Activated naive CD8-positive, alpha-beta T cell treated with anti-CD3 and anti-CD28 coated beads, Interleukin-2, amount 10 ng/mL, durations not matched to agents 7 days and 5 days (primary cell): ENCODE measurements around the gene SLX1A. TPM values are rescaled to one million over a fixed set of nuclear protein-coding genes. Genes with fewer than 3 reads are reported as not detected.
"Not testable (repeated sequence)": the region's sequence is repeated elsewhere in the genome, so short reads cannot be mapped to it uniquely, and the experiment has no call there.

Experiments used
- ATAC-seq: fragments of 150-1000 bp; cut with Tn5 transposase; one replicate; pipeline ENCODE4 v1.10.0; 2021; ENCODE audit warnings: low read depth, moderate library complexity
- POLR2A ChIA-PET: fragments of 350-600 bp; sonication (Branson Sonifier 250); formaldehyde crosslinking; loops from one replicate; lab custom pipeline; 2021; ENCODE audit warnings: antibody characterized with exemption; lab: Charles Lee
- DNase-seq: peaks from one replicate; pipeline ENCODE4 v3.0.0; 2021
- H3K27ac Mint-ChIP-seq: one replicate; pipeline ENCODE4 v1.8.0; 2022; ENCODE audit warnings: mild to moderate bottlenecking, mixed read lengths
- H3K27me3 Mint-ChIP-seq: one replicate; pipeline ENCODE4 v1.8.0; 2022; ENCODE audit warnings: mild to moderate bottlenecking, moderate library complexity, mixed read lengths
- H3K36me3 Mint-ChIP-seq: one replicate; pipeline ENCODE4 v1.8.0; 2021; ENCODE audit warnings: mild to moderate bottlenecking, mixed read lengths
- H3K4me1 Mint-ChIP-seq: one replicate; pipeline ENCODE4 v1.8.0; 2021; ENCODE audit warnings: mixed read lengths
- H3K4me3 Mint-ChIP-seq: one replicate; pipeline ENCODE4 v1.8.0; 2022; ENCODE audit warnings: mild to moderate bottlenecking, moderate library complexity, mixed read lengths
- H3K9me3 Mint-ChIP-seq: one replicate; pipeline ENCODE4 v1.8.0; 2021; ENCODE audit warnings: mixed read lengths
- total RNA-seq, 2 experiments: library from RNA; stranded (reverse); gene quantifications; one replicate each; pipeline ENCODE4 v1.2.3, GENCODE V29; 2021

SLX1A gene
- total RNA-seq, 2 experiments from 2014 or later, result 59.7 to 121 TPM

GRCh38 chr16:30186444-30186781, 7.3 kb upstream of the SLX1A start:
- ATAC-seq, result no peak
- peaks cover 39% of the 10 kb centered on the region for H3K36me3 Mint-ChIP-seq
- peaks cover 24% of the 10 kb centered on the region for H3K4me1 Mint-ChIP-seq

GRCh38 chr16:30186782-30187555, 6.7 kb upstream of the SLX1A start:
- ATAC-seq, result peak; percentile 13
- no peaks in the 10 kb centered on the region for H3K9me3 Mint-ChIP-seq
- H3K4me1 Mint-ChIP-seq, result peaks cover 22% of the 10 kb centered on the region
- no peaks in the 10 kb centered on the region for H3K27me3 Mint-ChIP-seq
- POLR2A ChIA-PET, result interaction anchor here (0.6 to 6.4 kb wide), 17 partner anchors 10 to 561 kb away, joined by 3 to 132 read pairs (median 8); partner anchors contain the start of genes ALDOA, GDPD3, MAPK3 and PHKG2
- H3K4me3 Mint-ChIP-seq, result peak overlapping the region; percentile 100
- H3K27ac Mint-ChIP-seq, result peak overlapping the region; percentile 100
- peaks cover 39% of the 10 kb centered on the region for H3K36me3 Mint-ChIP-seq
- DNase-seq, result peak; percentile 96

More at GRCh38 chr16:30186444-30186781, 7.3 kb upstream of the SLX1A start:
- Mint-ChIP-seq H3K27ac (peak overlapping the region; percentile 100), H3K27me3 (no peaks in the 10 kb centered on the region), H3K9me3 (no peaks in the 10 kb centered on the region), H3K4me3 (peak overlapping the region; percentile 100)
- POLR2A ChIA-PET, result interaction anchor here (0.6 to 6.4 kb wide), 27 partner anchors 9 to 931 kb away, joined by 3 to 132 read pairs (median 8); partner anchors contain the start of genes ALDOA, FBRS, GDPD3 and KAT8
- DNase-seq, result no peak

GRCh38 chr16:30187556-30187865, 6.2 kb upstream of the SLX1A start:
- ATAC-seq, result no peak
- no peaks in the 10 kb centered on the region for H3K27me3 Mint-ChIP-seq
- peak overlapping the region; percentile 100 for H3K27ac Mint-ChIP-seq
- POLR2A ChIA-PET, result interaction anchor here (0.6 to 6.4 kb wide), 5 partner anchors 44 to 122 kb away, joined by 3 to 132 read pairs (median 15); partner anchors contain the start of genes ALDOA, TBX6 and YPEL3
- peak overlapping the region; percentile 100 for H3K4me3 Mint-ChIP-seq
- no peak for DNase-seq
- H3K36me3 Mint-ChIP-seq, result peaks cover 39% of the 10 kb centered on the region
- H3K4me1 Mint-ChIP-seq, result peaks cover 17% of the 10 kb centered on the region
- no peaks in the 10 kb centered on the region for H3K9me3 Mint-ChIP-seq

GRCh38 chr16:30187971-30188561, 5.6 kb upstream of the SLX1A start:
- peaks cover 39% of the 10 kb centered on the region for H3K36me3 Mint-ChIP-seq
- no peaks in the 10 kb centered on the region for H3K9me3 Mint-ChIP-seq
- peak overlapping the region; percentile 76 for H3K27ac Mint-ChIP-seq
- H3K27me3 Mint-ChIP-seq, result no peaks in the 10 kb centered on the region
- peaks cover 16% of the 10 kb centered on the region for H3K4me1 Mint-ChIP-seq
- DNase-seq, result no peak
- POLR2A ChIA-PET, result interaction anchor here (0.6 to 6.4 kb wide), 4 partner anchors 45 to 98 kb away, joined by 3 to 132 read pairs (median 36); partner anchors contain the start of genes TBX6 and YPEL3
- peak overlapping the region; percentile 100 for H3K4me3 Mint-ChIP-seq
- no peak for ATAC-seq

- H3K9me3 Mint-ChIP-seq, H3K27ac Mint-ChIP-seq, POLR2A ChIA-PET, H3K27me3 Mint-ChIP-seq, ATAC-seq, H3K4me3 Mint-ChIP-seq, DNase-seq: not testable (repeated sequence)
- Mint-ChIP-seq H3K36me3 (peaks cover 18% of the 10 kb centered on the region), H3K4me1 (peaks cover 16% of the 10 kb centered on the region)
Observed at GRCh38 chr16:30191158-30191557, 2.5 kb upstream of the SLX1A start.

- H3K9me3 Mint-ChIP-seq, H3K27me3 Mint-ChIP-seq, H3K27ac Mint-ChIP-seq, H3K36me3 Mint-ChIP-seq, H3K4me1 Mint-ChIP-seq, DNase-seq, POLR2A ChIA-PET, H3K4me3 Mint-ChIP-seq: not testable (repeated sequence)
- peak; percentile 6 for ATAC-seq
Observed at GRCh38 chr16:30193098-30193497, 577 bp upstream of the SLX1A start.

GRCh38 chr16:30194172-30194925, 674 bp downstream of the SLX1A start:
- H3K4me3 Mint-ChIP-seq, H3K27me3 Mint-ChIP-seq, H3K9me3 Mint-ChIP-seq, H3K36me3 Mint-ChIP-seq, H3K27ac Mint-ChIP-seq, H3K4me1 Mint-ChIP-seq, POLR2A ChIA-PET: not testable (repeated sequence)
- DNase-seq, result peak; percentile 55
- ATAC-seq, result peak; percentile 74

- POLR2A ChIA-PET, H3K4me3 Mint-ChIP-seq, H3K4me1 Mint-ChIP-seq: not testable (repeated sequence)
Observed at GRCh38 chr16:30197001-30197400, 3.3 kb downstream of the SLX1A start.

GRCh38 chr16:30199049-30199448, 5.4 kb downstream of the SLX1A start, which contains the start of gene SULT1A3:
TSS of gene SULT1A3 (plus strand) at chr16:30199255. CDS start at chr16:30200729, 1,474 bp downstream.
- H3K9me3 Mint-ChIP-seq, ATAC-seq, H3K4me3 Mint-ChIP-seq, H3K4me1 Mint-ChIP-seq, DNase-seq, H3K27ac Mint-ChIP-seq, POLR2A ChIA-PET, H3K36me3 Mint-ChIP-seq, H3K27me3 Mint-ChIP-seq: not testable (repeated sequence)

More at GRCh38 chr16:30197001-30197400, 3.3 kb downstream of the SLX1A start:
- not testable (repeated sequence) for H3K27ac Mint-ChIP-seq, H3K27me3 Mint-ChIP-seq, H3K36me3 Mint-ChIP-seq, H3K9me3 Mint-ChIP-seq, ATAC-seq
- peak; percentile 5 for DNase-seq

- ATAC-seq, H3K9me3 Mint-ChIP-seq, DNase-seq, H3K4me1 Mint-ChIP-seq, H3K36me3 Mint-ChIP-seq, POLR2A ChIA-PET, H3K27me3 Mint-ChIP-seq, H3K4me3 Mint-ChIP-seq, H3K27ac Mint-ChIP-seq: not testable (repeated sequence)
Observed at GRCh38 chr16:30199608-30200343, 6.1 kb downstream of the SLX1A start.

GRCh38 chr16:30205541-30206236, 12.0 kb downstream of the SLX1A start:
- peak; percentile 41 for DNase-seq
- H3K4me1 Mint-ChIP-seq, H3K4me3 Mint-ChIP-seq, H3K36me3 Mint-ChIP-seq, H3K27me3 Mint-ChIP-seq, H3K9me3 Mint-ChIP-seq, H3K27ac Mint-ChIP-seq, POLR2A ChIA-PET: not testable (repeated sequence)
- ATAC-seq, result peak; percentile 59

GRCh38 chr16:30206252-30206651, 12.6 kb downstream of the SLX1A start:
- not testable (repeated sequence) for H3K36me3 Mint-ChIP-seq, H3K4me3 Mint-ChIP-seq, DNase-seq

More at GRCh38 chr16:30206252-30206651, 12.6 kb downstream of the SLX1A start:
- peak; percentile 71 for ATAC-seq
- POLR2A ChIA-PET, H3K27me3 Mint-ChIP-seq, H3K4me1 Mint-ChIP-seq, H3K9me3 Mint-ChIP-seq, H3K27ac Mint-ChIP-seq: not testable (repeated sequence)
